ENCODE results near the gene SUSD3.
A peak's percentile ranks its signal among the peaks of the same experiment; 100 is the strongest.

Gene SUSD3

GRCh38 chr9:93076101-93076791, 17.7 kb downstream of the SUSD3 start:
- no peak for DNase-seq (ENCODE audit: low read depth in 2 of 2)

- no peak for DNase-seq (ENCODE audit: low read depth in 2 of 2)
Observed at GRCh38 chr9:93076792-93077128, 18.3 kb downstream of the SUSD3 start.

DNA sequence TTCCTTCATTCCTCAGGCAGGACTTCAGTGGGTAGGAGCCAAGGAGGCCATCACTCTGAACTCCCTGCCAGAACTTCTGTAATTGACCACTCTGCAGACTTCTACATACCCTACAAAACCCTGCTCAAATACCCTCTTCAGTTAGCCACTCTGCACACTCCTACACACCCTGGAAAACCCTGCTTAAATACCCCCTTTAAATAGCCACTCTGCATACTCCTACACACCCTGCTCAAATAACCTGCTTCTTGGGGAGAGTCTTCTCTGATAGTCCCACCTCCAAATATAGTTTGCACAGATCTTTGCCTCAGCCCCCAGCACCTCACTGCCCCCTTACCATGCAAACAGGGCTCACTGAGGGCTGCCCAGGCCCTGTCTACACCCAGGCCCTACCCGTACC, 18.9 kb downstream of the SUSD3 start:
- DNase-seq (ENCODE audit: low read depth in 2 of 2), result no peak

- DNase-seq (ENCODE audit: low read depth in 2 of 2), result no peak
Observed at GRCh38 chr9:93077811-93078210, 19.3 kb downstream of the SUSD3 start.

- no peak for DNase-seq (ENCODE audit: low read depth in 2 of 2)
Observed at GRCh38 chr9:93079371-93079770, 20.9 kb downstream of the SUSD3 start.

DNA sequence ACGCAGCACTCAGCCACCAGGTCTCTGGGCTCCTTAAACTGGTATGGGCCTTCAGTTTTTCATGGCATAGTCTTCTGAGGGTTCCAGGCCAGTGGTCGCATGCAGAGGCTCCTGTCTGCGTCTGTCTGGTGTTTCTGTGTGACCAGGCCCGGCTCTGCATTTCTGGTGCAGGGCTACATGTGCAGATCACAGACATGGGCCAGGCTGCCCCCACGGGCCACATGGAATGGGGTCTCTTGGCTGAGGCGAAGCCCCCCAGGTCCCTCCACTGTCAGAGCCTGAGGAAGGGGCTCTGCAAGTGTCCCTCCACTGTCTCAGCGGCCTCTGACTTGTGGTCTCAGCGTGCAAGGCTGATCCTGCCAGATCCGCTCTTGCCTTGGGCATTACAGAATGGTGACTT, 21.9 kb downstream of the SUSD3 start:
- no peak for DNase-seq (ENCODE audit: low read depth in 2 of 2)

DNA sequence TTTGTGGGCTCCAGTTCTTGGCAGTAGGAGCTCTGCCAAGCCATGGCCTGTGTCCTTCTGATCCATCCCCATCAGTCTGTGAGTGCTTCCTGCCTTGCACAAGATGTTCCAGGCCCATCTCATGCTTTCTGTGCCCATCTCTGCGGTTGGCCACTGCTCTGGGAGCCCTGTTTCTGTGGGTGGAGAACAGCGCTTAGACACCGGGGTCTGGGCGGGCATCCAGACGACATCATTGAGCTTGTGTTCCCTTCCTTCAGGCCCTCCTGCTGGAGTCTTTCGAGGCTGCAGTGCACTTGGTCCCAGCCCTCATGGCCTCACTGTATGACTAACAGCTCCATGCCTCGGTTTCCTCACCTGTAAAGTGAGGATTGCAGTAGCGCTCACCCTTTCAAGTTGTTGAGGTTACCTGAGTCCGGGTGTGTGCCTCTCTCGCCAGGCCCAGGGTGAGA, 22.6 kb downstream of the SUSD3 start:
- DNase-seq (ENCODE audit: low read depth in 2 of 2), result no peak

GRCh38 chr9:93081931-93082330, 23.4 kb downstream of the SUSD3 start:
- peak in 1 of 2 experiments; percentile 23 for DNase-seq (ENCODE audit: low read depth in 2 of 2)

DNA sequence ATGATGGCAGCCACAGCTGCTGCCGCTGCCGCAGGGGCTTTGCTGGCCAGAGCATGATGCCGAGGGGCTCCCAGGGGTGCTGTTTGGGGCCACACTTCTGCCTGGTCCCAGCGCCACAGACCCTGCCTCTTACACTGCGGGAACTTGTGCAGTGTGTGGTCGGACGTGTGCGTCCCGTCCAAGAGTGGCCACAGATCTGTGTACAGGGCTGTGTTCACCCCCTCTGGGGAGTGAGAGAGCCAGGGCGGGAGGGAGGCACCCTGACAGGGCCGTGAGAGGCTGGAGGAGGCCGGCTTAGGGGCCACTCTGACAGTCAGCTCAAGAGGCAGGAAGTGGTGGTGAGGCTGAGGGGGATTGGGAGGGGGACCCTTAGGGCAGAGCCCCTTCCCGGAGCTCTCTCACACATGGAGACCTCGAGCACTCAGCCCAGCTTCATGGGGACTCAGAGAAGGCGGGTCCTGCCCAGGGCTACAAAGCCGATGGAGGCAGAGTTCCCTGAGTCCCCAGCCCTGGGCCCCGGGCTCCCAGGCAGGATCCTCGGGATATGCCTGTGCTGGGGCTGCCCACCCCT, 24.4 kb downstream of the SUSD3 start:
- no peak for DNase-seq (ENCODE audit: low read depth in 2 of 2)

DNA sequence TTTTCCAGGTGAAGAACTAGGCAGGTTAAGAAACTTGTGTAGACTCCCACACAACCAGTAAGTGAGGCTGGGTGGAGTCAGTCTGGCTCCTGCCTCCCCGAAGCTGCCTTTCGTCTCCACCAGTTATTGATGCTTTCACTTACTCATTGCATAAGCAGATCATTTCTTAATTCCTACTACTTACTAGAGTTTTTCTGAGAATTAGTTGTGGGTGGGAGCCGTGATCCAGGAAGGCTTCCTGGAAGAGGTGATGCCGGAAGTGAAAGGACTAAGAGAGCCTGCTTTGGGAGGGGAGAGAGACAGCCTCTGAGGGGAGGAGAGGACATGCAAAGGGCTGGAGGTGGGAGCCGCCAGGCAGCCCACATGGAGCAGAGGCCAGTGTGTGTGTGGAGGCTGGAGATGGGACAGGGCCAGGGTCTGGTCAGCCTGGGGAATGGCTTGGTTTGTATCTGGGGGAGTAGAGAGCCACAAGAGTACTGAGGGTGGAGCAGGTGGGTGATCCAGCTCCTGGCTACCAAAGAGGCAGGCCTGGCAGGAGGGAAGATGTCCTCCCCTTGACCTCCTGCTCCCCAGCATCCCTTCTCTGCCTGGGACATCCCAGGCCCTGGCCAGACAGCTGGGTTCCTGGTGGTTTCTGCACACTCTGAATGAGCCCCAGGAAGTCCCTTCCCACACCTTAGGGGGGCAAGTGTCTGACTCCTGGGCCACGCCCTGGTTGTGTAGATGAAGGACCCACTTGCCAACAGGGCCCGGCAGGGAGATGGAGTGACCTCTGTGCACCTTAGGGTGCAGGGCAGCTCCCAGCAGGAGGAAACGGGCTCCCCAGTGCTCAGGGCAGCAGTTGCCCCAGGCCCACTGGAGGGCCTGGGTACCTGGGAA, 25.3 kb downstream of the SUSD3 start:
- no peak for DNase-seq (ENCODE audit: low read depth in 2 of 2)

DNA sequence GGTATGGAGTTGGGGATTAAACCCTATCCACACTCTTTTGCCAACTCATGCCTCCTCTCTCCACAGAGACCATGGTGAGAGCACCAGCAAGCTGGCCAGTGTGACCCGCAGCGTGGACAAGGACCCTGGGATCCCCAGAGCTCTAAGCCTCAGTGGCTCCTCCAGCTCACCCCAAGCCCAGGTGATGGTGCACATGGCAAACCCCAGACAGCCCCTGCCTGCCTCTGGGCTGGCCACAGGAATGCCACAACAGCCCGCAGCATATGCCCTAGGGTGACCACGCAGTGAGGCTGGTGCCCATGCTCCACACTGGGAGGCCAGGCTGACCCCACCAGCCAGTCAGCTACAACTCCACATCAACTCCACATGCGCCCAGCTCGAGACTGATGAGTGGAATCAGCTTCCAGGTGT, 26.0 kb downstream of the SUSD3 start:
- DNase-seq (ENCODE audit: low read depth in 2 of 2), result no peak

GRCh38 chr9:93085676-93086075, 27.2 kb downstream of the SUSD3 start:
- DNase-seq (ENCODE audit: low read depth in 2 of 2), result no peak

DNA sequence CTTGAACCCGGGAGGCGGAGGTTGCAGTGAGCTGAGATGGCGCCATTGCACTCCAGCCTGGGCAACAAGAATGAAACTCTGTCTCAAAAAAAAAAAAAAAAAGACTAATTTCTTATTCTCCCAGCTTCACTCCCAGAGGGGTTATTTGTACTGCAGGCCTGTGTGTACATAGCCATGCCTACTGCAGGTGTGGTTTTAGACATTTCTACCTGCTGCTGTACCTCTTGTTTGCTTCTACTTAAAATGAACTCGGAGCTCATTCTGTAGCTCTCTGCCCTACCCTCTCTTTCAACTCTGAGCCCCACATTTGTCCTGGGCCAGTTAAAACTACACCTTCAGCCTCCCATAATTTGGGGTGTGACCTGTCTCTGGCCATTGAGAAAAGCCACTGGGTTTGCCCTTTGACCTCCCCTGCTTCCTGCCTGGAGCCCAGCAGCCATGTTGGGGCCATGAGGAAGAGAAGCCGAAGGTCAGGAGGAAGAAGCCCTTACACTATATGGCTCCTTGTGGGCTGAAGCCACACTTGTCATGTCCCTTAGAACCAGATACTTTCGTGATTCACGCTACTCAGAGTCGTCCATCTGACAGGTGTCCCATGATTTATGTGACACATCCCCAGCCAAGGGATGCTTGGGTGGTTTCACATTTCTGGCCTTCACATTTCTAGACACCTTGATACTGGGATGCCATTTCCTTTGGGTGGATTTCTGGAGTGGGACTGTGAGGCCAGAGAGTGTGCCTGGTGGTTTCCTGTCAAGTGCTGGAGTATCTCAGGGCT, 28.1 kb downstream of the SUSD3 start:
- DNase-seq (ENCODE audit: low read depth in 2 of 2), result no peak

- no peak for DNase-seq (ENCODE audit: low read depth in 2 of 2)
Observed at GRCh38 chr9:93087971-93088655, 29.6 kb downstream of the SUSD3 start.

DNA sequence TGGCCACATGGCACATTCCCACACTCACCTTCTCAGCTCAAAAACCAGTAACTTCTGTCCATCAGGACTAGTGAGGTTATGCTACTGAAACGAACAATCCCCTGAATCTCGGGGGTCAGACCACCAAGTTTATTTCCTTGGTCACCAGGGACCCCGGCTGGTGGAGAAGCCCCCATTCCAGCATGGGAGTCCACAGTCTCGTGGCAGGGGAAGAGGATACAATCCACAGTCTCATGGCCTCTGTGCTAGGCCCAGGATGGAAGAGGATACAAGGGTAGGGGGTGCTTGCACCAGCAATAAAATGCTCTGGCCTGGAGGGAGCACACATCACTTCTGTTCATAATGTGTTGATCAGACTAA, 30.1 kb downstream of the SUSD3 start:
- no peak for DNase-seq (ENCODE audit: low read depth in 2 of 2)

- no peak for DNase-seq (ENCODE audit: low read depth in 2 of 2)
Observed at GRCh38 chr9:93089024-93089423, 30.5 kb downstream of the SUSD3 start.

DNA sequence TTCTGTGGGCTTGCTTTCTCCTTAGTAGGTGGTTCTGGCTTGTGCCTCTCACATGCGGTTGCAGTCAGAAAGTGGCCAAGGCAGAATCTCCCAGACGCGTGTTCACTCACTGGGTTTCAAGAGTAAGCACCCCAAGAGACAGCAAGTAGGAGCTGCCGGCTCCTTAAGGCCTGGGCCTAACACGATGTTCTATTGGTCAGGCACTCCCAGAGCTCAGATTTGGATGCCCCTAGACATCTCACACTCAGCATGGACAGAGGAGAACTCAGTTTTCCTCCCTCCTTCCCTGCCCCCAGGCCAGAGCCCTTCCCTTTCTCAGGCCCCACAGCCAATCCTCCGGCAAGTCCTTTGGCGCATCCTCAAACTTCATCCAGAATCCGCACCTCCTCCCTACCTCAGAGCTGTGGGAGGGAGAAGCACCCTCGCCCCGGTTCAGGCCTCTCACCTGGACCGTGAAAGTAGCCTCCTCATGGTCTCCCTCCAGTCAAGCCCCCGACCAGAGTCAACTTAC, 31.0 kb downstream of the SUSD3 start:
- DNase-seq (ENCODE audit: low read depth in 2 of 2), result no peak

- DNase-seq (ENCODE audit: low read depth in 2 of 2), result no peak
Observed at GRCh38 chr9:93090091-93090655, 31.7 kb downstream of the SUSD3 start.

- no peak for DNase-seq (ENCODE audit: low read depth in 2 of 2)
Observed at GRCh38 chr9:93091056-93091452, 32.6 kb downstream of the SUSD3 start.

GRCh38 chr9:93091453-93092081, 33.1 kb downstream of the SUSD3 start:
- DNase-seq (ENCODE audit: low read depth in 2 of 2), result peak; percentile 45 to 46
